SK-N-MC (cell line): ENCODE data around the gene TFEB.
"Not testable (repeated sequence)": the region's sequence is repeated elsewhere in the genome, so short reads cannot be mapped to it uniquely, and the experiment has no call there.

Source experiments
- DNase-seq: peaks from one replicate; pipeline ENCODE4 v3.0.0-alpha.2; 2011; ENCODE audit warnings: low read depth, low spot score
- H3K27ac ChIP-seq: fragments of 200-600 bp; sonication (generic); 2 replicates; pipeline ENCODE4 v1.5.1; 2016; ENCODE audit warnings: mixed run types
- H3K36me3 ChIP-seq: fragments of 200-600 bp; sonication (generic); 2 replicates; pipeline ENCODE4 v1.6.1; 2017; ENCODE audit warnings: antibody characterized with exemption, low read length, mixed read lengths; ENCODE audit not compliant: insufficient read depth
- H3K4me3 ChIP-seq: fragments of 200-600 bp; sonication (generic); 2 replicates; pipeline ENCODE4 v1.5.1; 2016
- H3K9ac ChIP-seq: fragments of 200-600 bp; sonication (generic); 2 replicates; pipeline ENCODE4 v1.8.0; 2017; ENCODE audit warnings: mixed run types, mixed read lengths; ENCODE audit not compliant: insufficient read length
- H3K9me3 ChIP-seq: fragments of 200-600 bp; sonication (generic); 2 replicates; pipeline ENCODE4 v1.6.1; 2017; ENCODE audit warnings: low read depth, mild to moderate bottlenecking, antibody characterized with exemption, low read length, moderate library complexity, mixed read lengths
- EZH2 ChIP-seq: fragments of 200-600 bp; sonication (generic); IDR thresholded peaks from one replicate; pipeline ENCODE4 v1.6.1; 2017; ENCODE audit warnings: antibody characterized with exemption
- FOXP2 ChIP-seq: optimal IDR thresholded peaks from 2 replicates; pipeline ENCODE3; 2011; ENCODE audit warnings: mild to moderate bottlenecking, moderate library complexity; ENCODE audit not compliant: insufficient read depth; ENCODE audit errors: extremely low read length, control extremely low read depth
- POLR2AphosphoS5 ChIP-seq: IDR thresholded peaks from 2 replicates; pipeline ENCODE4 v1.6.1; 2012; ENCODE audit warnings: mild to moderate bottlenecking, low read depth, low read length, borderline replicate concordance

Gene TFEB

GRCh38 chr6:41767112-41767833, 31.9 kb upstream of the TFEB start:
- H3K9me3 ChIP-seq = no peaks in the 10 kb centered on the region
- no peak overlapping the region for H3K9ac ChIP-seq
- H3K27ac ChIP-seq = no peak overlapping the region
- no peak overlapping the region for H3K4me3 ChIP-seq
- H3K36me3 ChIP-seq = no peaks in the 10 kb centered on the region; the same call in 1 of the 2 replicates
- TF ChIP-seq FOXP2 (no peak), EZH2 (no peak), POLR2AphosphoS5 (no peak)
- no peak for DNase-seq

GRCh38 chr6:41766043-41766664, 30.7 kb upstream of the TFEB start:
- not testable (repeated sequence) for H3K36me3 ChIP-seq, H3K27ac ChIP-seq, H3K9ac ChIP-seq, H3K9me3 ChIP-seq, H3K4me3 ChIP-seq, DNase-seq

GRCh38 chr6:41763470-41763869, 28.1 kb upstream of the TFEB start:
- H3K27ac ChIP-seq = no peak overlapping the region
- no peaks in the 10 kb centered on the region for H3K36me3 ChIP-seq
- DNase-seq = no peak
- TF ChIP-seq EZH2 (no peak), FOXP2 (no peak), POLR2AphosphoS5 (no peak)
- H3K9me3 ChIP-seq = no peaks in the 10 kb centered on the region
- H3K4me3 ChIP-seq = no peak overlapping the region
- H3K9ac ChIP-seq = no peak overlapping the region

GRCh38 chr6:41759905-41760579, 24.6 kb upstream of the TFEB start:
- Histone ChIP-seq H3K36me3 (no peaks in the 10 kb centered on the region), H3K9me3 (no peaks in the 10 kb centered on the region), H3K4me3 (no peak overlapping the region), H3K27ac (no peak overlapping the region), H3K9ac (no peak overlapping the region)
- DNase-seq = no peak
- TF ChIP-seq FOXP2 = no peak
- TF ChIP-seq EZH2 = no peak
- no peak for TF ChIP-seq POLR2AphosphoS5

- no peaks in the 10 kb centered on the region for H3K36me3 ChIP-seq
- H3K27ac ChIP-seq = no peak overlapping the region
- DNase-seq = no peak
- H3K9ac ChIP-seq = no peak overlapping the region
- TF ChIP-seq FOXP2 = no peak
- no peak for TF ChIP-seq EZH2
- TF ChIP-seq POLR2AphosphoS5 = no peak
- no peaks in the 10 kb centered on the region for H3K9me3 ChIP-seq
- H3K4me3 ChIP-seq = no peak overlapping the region
Measured at GRCh38 chr6:41759106-41759904, 23.9 kb upstream of the TFEB start.

- no peak for TF ChIP-seq FOXP2
- TF ChIP-seq EZH2 = no peak
- TF ChIP-seq POLR2AphosphoS5 = no peak
- no peaks in the 10 kb centered on the region for H3K36me3 ChIP-seq
- no peak for DNase-seq
- no peak overlapping the region for H3K9ac ChIP-seq
- H3K27ac ChIP-seq = no peak overlapping the region
- H3K4me3 ChIP-seq = no peak overlapping the region
- H3K9me3 ChIP-seq = no peaks in the 10 kb centered on the region
Measured at GRCh38 chr6:41758641-41759035, 23.2 kb upstream of the TFEB start.

- no peak for DNase-seq
- no peaks in the 10 kb centered on the region for H3K9me3 ChIP-seq
- no peak overlapping the region for H3K27ac ChIP-seq
- TF ChIP-seq EZH2 (no peak), FOXP2 (no peak), POLR2AphosphoS5 (no peak)
- H3K36me3 ChIP-seq = no peaks in the 10 kb centered on the region
- H3K4me3 ChIP-seq = no peak overlapping the region
- H3K9ac ChIP-seq = no peak overlapping the region
Measured at GRCh38 chr6:41757931-41758640, 22.7 kb upstream of the TFEB start.
